ENCODE measurements around the gene EPHA6.

DNA sequence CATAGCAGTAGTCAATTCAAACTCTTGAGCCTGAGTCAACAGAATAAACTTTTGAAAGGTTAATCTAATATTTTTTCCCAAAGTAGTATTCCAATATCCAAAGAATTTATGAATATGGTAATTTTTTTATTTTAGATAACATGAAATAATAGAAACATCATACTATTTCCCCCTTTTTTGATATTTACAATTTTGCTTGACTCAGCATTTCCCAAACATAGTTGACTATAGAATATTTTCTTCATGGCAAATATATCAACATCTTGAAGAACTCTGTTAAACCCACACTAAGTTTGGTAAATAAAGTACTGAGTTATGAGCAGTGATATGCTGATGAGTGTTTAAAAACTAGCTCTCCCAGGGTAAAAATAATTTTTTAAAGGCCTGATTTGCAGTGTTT, 570.2 kb downstream of the EPHA6 start:
- no peak for TF ChIP-seq EZH2 (IDR thresholded peaks at IDR 0.05; ENCODE audit: low read depth)
- TF ChIP-seq, protein P1, sequence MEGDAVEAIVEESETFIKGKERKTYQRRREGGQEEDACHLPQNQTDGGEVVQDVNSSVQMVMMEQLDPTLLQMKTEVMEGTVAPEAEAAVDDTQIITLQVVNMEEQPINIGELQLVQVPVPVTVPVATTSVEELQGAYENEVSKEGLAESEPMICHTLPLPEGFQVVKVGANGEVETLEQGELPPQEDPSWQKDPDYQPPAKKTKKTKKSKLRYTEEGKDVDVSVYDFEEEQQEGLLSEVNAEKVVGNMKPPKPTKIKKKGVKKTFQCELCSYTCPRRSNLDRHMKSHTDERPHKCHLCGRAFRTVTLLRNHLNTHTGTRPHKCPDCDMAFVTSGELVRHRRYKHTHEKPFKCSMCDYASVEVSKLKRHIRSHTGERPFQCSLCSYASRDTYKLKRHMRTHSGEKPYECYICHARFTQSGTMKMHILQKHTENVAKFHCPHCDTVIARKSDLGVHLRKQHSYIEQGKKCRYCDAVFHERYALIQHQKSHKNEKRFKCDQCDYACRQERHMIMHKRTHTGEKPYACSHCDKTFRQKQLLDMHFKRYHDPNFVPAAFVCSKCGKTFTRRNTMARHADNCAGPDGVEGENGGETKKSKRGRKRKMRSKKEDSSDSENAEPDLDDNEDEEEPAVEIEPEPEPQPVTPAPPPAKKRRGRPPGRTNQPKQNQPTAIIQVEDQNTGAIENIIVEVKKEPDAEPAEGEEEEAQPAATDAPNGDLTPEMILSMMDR (conservative IDR thresholded peaks at IDR 0.05): no peak
